Endodermal cell (in vitro differentiated cells): ENCODE data around the gene MRPL36. TPM values are rescaled to one million over a fixed set of nuclear protein-coding genes. Genes with fewer than 3 reads are reported as not detected.

ENCODE experiments used
- DNase-seq: peaks from one replicate; pipeline ENCODE4 v3.0.0-alpha.2; 2017
- H3K27ac ChIP-seq: 2 replicates; pipeline ENCODE4 v1.5.1; 2013; ENCODE audit warnings: mild to moderate bottlenecking, low read depth, low read length, moderate library complexity
- H3K27me3 ChIP-seq: 2 replicates; pipeline ENCODE4 v1.6.1; 2013; ENCODE audit warnings: mild to moderate bottlenecking, low read length, moderate library complexity; ENCODE audit not compliant: insufficient read depth, control insufficient read depth, poor library complexity, severe bottlenecking
- H3K36me3 ChIP-seq: 2 replicates; pipeline ENCODE4 v1.7.0; 2013; ENCODE audit warnings: mild to moderate bottlenecking, low read length, moderate library complexity; ENCODE audit not compliant: control insufficient read depth, insufficient read depth
- H3K4me1 ChIP-seq: one replicate; pipeline ENCODE4 v1.7.0; 2013; ENCODE audit warnings: low read length; ENCODE audit not compliant: control insufficient read depth, insufficient read depth
- H3K4me3 ChIP-seq: 2 replicates; pipeline ENCODE4 v1.5.1; 2013; ENCODE audit warnings: mild to moderate bottlenecking, low read length, moderate library complexity
- H3K9ac ChIP-seq: 2 replicates; pipeline ENCODE4 v1.6.1; 2013; ENCODE audit warnings: mild to moderate bottlenecking, low read length, moderate library complexity; ENCODE audit not compliant: poor library complexity, severe bottlenecking; ENCODE audit errors: extremely low read depth
- H3K9me3 ChIP-seq: 2 replicates; pipeline ENCODE4 v1.6.1; 2013; ENCODE audit warnings: mild to moderate bottlenecking, low read length, moderate library complexity; ENCODE audit not compliant: control insufficient read depth
- H3K27ac Mint-ChIP-seq: 2 replicates; pipeline ENCODE4 v1.8.0; 2020; ENCODE audit warnings: mixed read lengths
- H3K27me3 Mint-ChIP-seq: 2 replicates; pipeline ENCODE4 v1.8.0; 2021; ENCODE audit warnings: mild to moderate bottlenecking, mixed read lengths; ENCODE audit not compliant: insufficient read depth
- H3K36me3 Mint-ChIP-seq: 2 replicates; pipeline ENCODE4 v1.8.0; 2020; ENCODE audit warnings: low read depth, mixed read lengths
- H3K4me1 Mint-ChIP-seq: 2 replicates; pipeline ENCODE4 v1.8.0; 2020; ENCODE audit warnings: mixed read lengths
- H3K4me3 Mint-ChIP-seq: 2 replicates; pipeline ENCODE4 v1.8.0; 2020; ENCODE audit warnings: mild to moderate bottlenecking, moderate library complexity, mixed read lengths
- H3K9me3 Mint-ChIP-seq: 2 replicates; pipeline ENCODE4 v1.8.0; 2020; ENCODE audit warnings: mild to moderate bottlenecking, mixed read lengths
- WGBS, 2 experiments: methylation state at CpG; one replicate each; pipeline versions ENCODE4 v1.1.5 to v1.1.7; 2013; ENCODE audit warnings: missing lambda C conversion rate in 2 of 2, mixed read lengths in 1 of 2; ENCODE audit not compliant: insufficient coverage in 1 of 2, insufficient read length in 1 of 2; 5-methylcytosine and 5-hydroxymethylcytosine counted together
- total RNA-seq, 2 donors: library from RNA; stranded (reverse); fragmentation: NEBNext Ultra II Directional in 1 of 2; extraction: Animal tissue kit (Norgen Biotek cat#: 25700) in 1 of 2; gene quantifications; 2 replicates in 1 of 2; 3 replicates in 1 of 2; pipeline ENCODE4 v1.2.1, GENCODE V29; 2021
- TF ChIP-seq, protein P1 (sequence below): fragments of 200-600 bp; sonication (generic); conservative IDR thresholded peaks from 2 replicates; pipeline ENCODE4 v1.5.0; 2021; ENCODE audit warnings: antibody characterized with exemption, mild to moderate bottlenecking

MRPL36 gene
- total RNA-seq, 2 donors from 2014 or later, result 44.0 to 49.7 TPM

DNA sequence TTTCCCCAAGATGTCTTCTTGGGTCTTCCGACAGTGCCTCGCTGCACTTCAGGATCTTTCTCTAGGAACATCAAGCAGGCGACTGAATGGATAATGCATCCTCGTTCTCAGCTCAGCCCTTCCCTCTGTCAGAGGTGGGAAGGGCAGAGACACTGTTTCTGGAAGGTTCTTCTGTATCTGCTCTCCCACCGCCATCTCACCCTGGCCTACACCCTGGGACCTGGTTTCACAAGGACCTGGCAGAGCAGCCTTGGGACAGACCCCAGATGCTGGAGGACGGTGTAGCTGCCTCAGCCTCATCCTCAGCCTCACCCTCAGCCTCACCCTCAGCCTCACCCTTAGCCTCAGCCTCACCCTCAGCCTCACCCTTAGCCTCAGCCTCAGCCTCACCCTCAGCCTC lies 18.5 kb downstream of the MRPL36 start:
- no peaks in the 10 kb centered on the region for H3K9me3 ChIP-seq
- Mint-ChIP-seq H3K4me3 (no peak overlapping the region), H3K9me3 (peaks cover under 1% of the 10 kb centered on the region), H3K27me3 (peaks cover 1% of the 10 kb centered on the region), H3K4me1 (no peaks in the 10 kb centered on the region), H3K27ac (no peak overlapping the region), H3K36me3 (no peaks in the 10 kb centered on the region)
- no peak overlapping the region for H3K9ac ChIP-seq
- TF ChIP-seq, protein P1, sequence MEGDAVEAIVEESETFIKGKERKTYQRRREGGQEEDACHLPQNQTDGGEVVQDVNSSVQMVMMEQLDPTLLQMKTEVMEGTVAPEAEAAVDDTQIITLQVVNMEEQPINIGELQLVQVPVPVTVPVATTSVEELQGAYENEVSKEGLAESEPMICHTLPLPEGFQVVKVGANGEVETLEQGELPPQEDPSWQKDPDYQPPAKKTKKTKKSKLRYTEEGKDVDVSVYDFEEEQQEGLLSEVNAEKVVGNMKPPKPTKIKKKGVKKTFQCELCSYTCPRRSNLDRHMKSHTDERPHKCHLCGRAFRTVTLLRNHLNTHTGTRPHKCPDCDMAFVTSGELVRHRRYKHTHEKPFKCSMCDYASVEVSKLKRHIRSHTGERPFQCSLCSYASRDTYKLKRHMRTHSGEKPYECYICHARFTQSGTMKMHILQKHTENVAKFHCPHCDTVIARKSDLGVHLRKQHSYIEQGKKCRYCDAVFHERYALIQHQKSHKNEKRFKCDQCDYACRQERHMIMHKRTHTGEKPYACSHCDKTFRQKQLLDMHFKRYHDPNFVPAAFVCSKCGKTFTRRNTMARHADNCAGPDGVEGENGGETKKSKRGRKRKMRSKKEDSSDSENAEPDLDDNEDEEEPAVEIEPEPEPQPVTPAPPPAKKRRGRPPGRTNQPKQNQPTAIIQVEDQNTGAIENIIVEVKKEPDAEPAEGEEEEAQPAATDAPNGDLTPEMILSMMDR, result no peak
- no peak for DNase-seq
- 89 to 93% methylated on average over 5 to 6 of the region's 6 CpGs for WGBS, 2 experiments
- H3K27ac ChIP-seq, result no peak overlapping the region
- H3K36me3 ChIP-seq, result no peaks in the 10 kb centered on the region
- H3K4me1 ChIP-seq, result no peaks in the 10 kb centered on the region
- H3K4me3 ChIP-seq, result no peak overlapping the region
- H3K27me3 ChIP-seq, result no peaks in the 10 kb centered on the region

DNA sequence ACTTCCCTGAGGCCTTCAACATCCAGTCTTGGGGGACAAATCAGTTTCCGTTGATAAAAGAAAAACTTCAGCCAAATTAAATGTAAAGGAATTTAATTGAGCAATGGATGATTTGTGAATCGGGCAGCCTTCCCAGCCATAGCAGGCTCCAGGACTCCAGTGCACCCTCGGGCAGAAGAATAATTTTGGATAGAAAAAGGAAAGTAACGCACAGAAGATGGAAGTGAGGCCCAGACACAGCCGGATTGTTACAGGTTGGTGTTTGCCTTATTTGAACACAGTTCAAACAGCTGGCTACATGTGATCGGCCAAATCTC lies 19.1 kb downstream of the MRPL36 start:
- Histone ChIP-seq H3K4me1 (no peaks in the 10 kb centered on the region), H3K27ac (no peak overlapping the region), H3K27me3 (no peaks in the 10 kb centered on the region), H3K9me3 (no peaks in the 10 kb centered on the region), H3K36me3 (no peaks in the 10 kb centered on the region), H3K4me3 (no peak overlapping the region), H3K9ac (no peak overlapping the region)
- no peak overlapping the region for H3K27ac Mint-ChIP-seq
- H3K9me3 Mint-ChIP-seq, result peaks cover 3% of the 10 kb centered on the region
- peaks cover 1% of the 10 kb centered on the region for H3K27me3 Mint-ChIP-seq
- 92 to 96% methylated on average over 4 to 6 of the region's 6 CpGs for WGBS, 2 experiments
- H3K4me1 Mint-ChIP-seq, result no peaks in the 10 kb centered on the region
- TF ChIP-seq, protein P1, result no peak
- H3K4me3 Mint-ChIP-seq, result no peak overlapping the region
- no peaks in the 10 kb centered on the region for H3K36me3 Mint-ChIP-seq
- no peak for DNase-seq

DNA sequence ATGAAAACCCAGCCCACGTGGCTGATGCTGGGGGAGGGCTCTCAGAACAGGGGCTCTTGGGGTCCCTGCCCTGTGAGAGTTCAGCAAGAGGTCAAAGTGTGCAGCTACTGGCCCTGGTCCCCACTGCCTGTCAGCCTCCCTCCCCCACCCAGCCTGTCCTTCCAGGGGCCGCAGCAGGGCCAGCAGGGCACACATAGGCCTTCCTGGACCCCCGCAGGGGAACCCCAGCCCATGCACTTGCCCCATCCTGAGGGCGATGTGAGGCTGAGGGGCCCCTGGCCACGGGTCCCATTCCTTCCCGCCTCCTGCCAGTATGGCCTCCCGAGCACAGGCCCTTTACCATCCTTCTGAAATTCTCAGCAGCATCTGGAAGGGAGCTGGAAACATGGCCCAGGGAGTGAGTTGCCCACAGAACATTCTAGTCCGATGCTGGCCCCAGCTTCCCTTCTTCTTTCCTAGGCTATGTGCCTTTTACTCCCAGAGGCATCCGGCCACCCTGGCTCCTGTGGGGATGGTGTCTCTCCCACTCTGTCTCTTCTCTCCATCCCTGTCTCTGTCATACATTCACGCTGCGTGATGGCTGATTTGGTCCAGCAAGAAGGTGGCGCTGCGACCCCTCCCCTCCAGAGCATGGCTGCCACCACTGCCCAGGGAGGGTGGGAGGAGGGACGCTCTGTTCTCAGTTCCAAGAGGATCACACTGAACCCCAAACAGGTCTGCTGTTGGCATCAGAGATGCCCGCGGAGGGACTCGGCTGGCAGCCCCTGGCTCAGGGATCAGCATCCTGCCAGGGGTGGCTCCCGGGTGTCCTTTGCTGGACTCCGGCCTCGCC lies 19.6 kb downstream of the MRPL36 start:
- Histone ChIP-seq H3K27me3 (no peaks in the 10 kb centered on the region), H3K36me3 (no peaks in the 10 kb centered on the region), H3K4me1 (no peaks in the 10 kb centered on the region), H3K9me3 (no peaks in the 10 kb centered on the region), H3K9ac (no peak overlapping the region), H3K27ac (no peak overlapping the region), H3K4me3 (no peak overlapping the region)
- no peaks in the 10 kb centered on the region for H3K4me1 Mint-ChIP-seq
- H3K27me3 Mint-ChIP-seq, result peaks cover 1% of the 10 kb centered on the region
- H3K9me3 Mint-ChIP-seq, result peaks cover 7% of the 10 kb centered on the region
- peak; percentile 29 for DNase-seq
- no peak overlapping the region for H3K4me3 Mint-ChIP-seq
- H3K27ac Mint-ChIP-seq, result no peak overlapping the region
- no peaks in the 10 kb centered on the region for H3K36me3 Mint-ChIP-seq
- WGBS, 2 experiments, result 90 to 91% methylated on average over 5 to 20 of the region's 20 CpGs
- TF ChIP-seq, protein P1, result no peak
